H1 (cell line): ENCODE results near the gene CETN1. TPM values are rescaled to one million over a fixed set of nuclear protein-coding genes. Genes with fewer than 3 reads are reported as not detected.
A peak's percentile ranks its signal among the peaks of the same experiment; 100 is the strongest.

Source experiments
- CTCF ChIA-PET: fragments of 300-600 bp; sonication (Branson Sonifier 250); formaldehyde crosslinking; loops from one replicate; lab custom pipeline; 2021; ENCODE audit not compliant: partially characterized antibody; lab: Charles Lee
- POLR2A ChIA-PET: fragments of 300-600 bp; sonication (Branson Sonifier 250); formaldehyde crosslinking; loops from one replicate; lab custom pipeline; 2021; ENCODE audit warnings: inconsistent platforms; ENCODE audit not compliant: partially characterized antibody; lab: Charles Lee
- DNase-seq, 2 experiments: peaks; one replicate each; pipeline versions ENCODE4 v3.0.0 to v3.0.0-alpha.2; 2010 to 2022; ENCODE audit warnings: low spot score in 2 of 2, low read depth in 1 of 2, mixed read lengths in 1 of 2
- FAIRE-seq: peaks from 2 replicates; lab custom pipeline; 2011; peaks lifted over from hg19 to GRCh38; lab: Jason Lieb, UNC
- H2AFZ ChIP-seq: 2 replicates; pipeline ENCODE4 v1.8.1; 2012; ENCODE audit warnings: low read length, inconsistent platforms
- H2AK5ac ChIP-seq: 2 replicates; pipeline ENCODE4 v1.6.1; 2013; ENCODE audit warnings: low read depth, low read length
- H2BK120ac ChIP-seq: replicated peaks from 2 replicates; pipeline ENCODE3; 2013; ENCODE audit warnings: low read depth, low read length, inconsistent platforms
- H2BK12ac ChIP-seq: 2 replicates; pipeline ENCODE4 v1.6.1; 2013; ENCODE audit warnings: low read depth, low read length
- H2BK15ac ChIP-seq: 2 replicates; pipeline ENCODE4 v1.6.1; 2013; ENCODE audit warnings: low read length
- H2BK20ac ChIP-seq: 2 replicates; pipeline ENCODE4 v1.6.1; 2013; ENCODE audit warnings: low read length
- H2BK5ac ChIP-seq: 2 replicates; pipeline ENCODE4 v1.6.1; 2013; ENCODE audit warnings: low read depth, low read length
- H3K14ac ChIP-seq: 2 replicates; pipeline ENCODE4 v1.6.1; 2013; ENCODE audit warnings: inconsistent platforms; ENCODE audit not compliant: insufficient read length
- H3K18ac ChIP-seq: 2 replicates; pipeline ENCODE4 v1.6.1; 2013; ENCODE audit warnings: low read length; ENCODE audit errors: extremely low read depth
- H3K23ac ChIP-seq: 2 replicates; pipeline ENCODE4 v1.6.1; 2013; ENCODE audit warnings: inconsistent platforms; ENCODE audit not compliant: insufficient read length
- H3K23me2 ChIP-seq: 2 replicates; pipeline ENCODE4 v1.6.1; 2013; ENCODE audit warnings: low read depth, low read length
- H3K27ac ChIP-seq: 2 replicates; pipeline ENCODE4 v1.6.1; 2011; ENCODE audit warnings: low read depth, low read length, inconsistent platforms
- H3K27me3 ChIP-seq, 4 experiments: replicated peaks in 1 of 4; 1 replicate in 1 of 4; 2 replicates in 3 of 4; pipeline versions ENCODE4 v1.6.1 to v1.8.1; 2011 to 2013; ENCODE audit warnings: low read length in 3 of 4, mild to moderate bottlenecking in 3 of 4, inconsistent platforms in 2 of 4, mixed read lengths in 2 of 4, moderate library complexity in 1 of 4; ENCODE audit not compliant: control insufficient read depth in 3 of 4, insufficient read depth in 3 of 4; ENCODE audit errors: extremely low read depth in 1 of 4
- H3K36me3 ChIP-seq, 4 experiments: 2 replicates each; pipeline versions ENCODE4 v1.6.1 to v1.8.1; 2011 to 2013; ENCODE audit warnings: mild to moderate bottlenecking in 4 of 4, low read length in 3 of 4, moderate library complexity in 2 of 4, control low read depth in 1 of 4, inconsistent platforms in 1 of 4; ENCODE audit not compliant: insufficient read depth in 4 of 4, control insufficient read depth in 2 of 4
- H3K4ac ChIP-seq: replicated peaks from 2 replicates; pipeline ENCODE3; 2013; ENCODE audit warnings: low read length, low read depth, mixed read lengths, inconsistent platforms; ENCODE audit not compliant: insufficient read length
- H3K4me1 ChIP-seq, 4 experiments: replicated peaks in 1 of 4; 1 replicate in 1 of 4; 2 replicates in 3 of 4; pipeline versions ENCODE4 v1.6.1 to v1.8.1; 2011 to 2013; ENCODE audit warnings: low read length in 3 of 4, inconsistent platforms in 2 of 4, mixed read lengths in 1 of 4; ENCODE audit not compliant: insufficient read depth in 4 of 4, control insufficient read depth in 3 of 4
- H3K4me2 ChIP-seq, 2 experiments: 2 replicates each; pipeline versions ENCODE4 v1.6.1 to v1.8.1; 2011 to 2013; ENCODE audit warnings: low read depth in 2 of 2, low read length in 2 of 2, control low read depth in 1 of 2, inconsistent platforms in 1 of 2, mild to moderate bottlenecking in 1 of 2; ENCODE audit not compliant: insufficient read depth in 1 of 2
- H3K4me3 ChIP-seq, 4 experiments: fragments of 200-600, 300-600 bp in 1 of 4; sonication (generic), shearing (Covaris generic), sonication (Bioruptor Twin) in 1 of 4; 2 replicates each; pipeline versions ENCODE4 v1.5.1 to v1.8.1; 2011 to 2016; ENCODE audit warnings: low read length in 4 of 4, low read depth in 3 of 4, control low read depth in 2 of 4, inconsistent platforms in 2 of 4, mild to moderate bottlenecking in 2 of 4, mixed read lengths in 1 of 4, moderate library complexity in 1 of 4; ENCODE audit not compliant: insufficient read depth in 2 of 4; ENCODE audit errors: extremely low read depth in 1 of 4
- H3K56ac ChIP-seq: replicated peaks from 2 replicates; pipeline ENCODE3; 2013; ENCODE audit warnings: low read depth, mild to moderate bottlenecking, mixed read lengths, low read length, inconsistent platforms; ENCODE audit not compliant: insufficient read length
- H3K79me1 ChIP-seq: 2 replicates; pipeline ENCODE4 v1.6.1; 2013; ENCODE audit warnings: low read depth, low read length, control low read depth
- H3K79me2 ChIP-seq, 2 experiments: 2 replicates each; pipeline versions ENCODE4 v1.6.1 to v1.8.1; 2012 to 2013; ENCODE audit warnings: low read length in 2 of 2, mild to moderate bottlenecking in 2 of 2, inconsistent platforms in 1 of 2; ENCODE audit not compliant: insufficient read depth in 2 of 2, control insufficient read depth in 1 of 2
- H3K9ac ChIP-seq, 4 experiments: replicated peaks in 1 of 4; 1 replicate in 1 of 4; 2 replicates in 3 of 4; pipeline versions ENCODE4 v1.6.1 to v1.8.1; 2011 to 2013; ENCODE audit warnings: low read depth in 3 of 4, low read length in 3 of 4, control low read depth in 2 of 4, mild to moderate bottlenecking in 2 of 4, moderate library complexity in 2 of 4, inconsistent platforms in 1 of 4; ENCODE audit errors: extremely low read depth in 1 of 4
- H3K9me3 ChIP-seq, 2 experiments: 2 replicates each; pipeline versions ENCODE4 v1.6.1 to v1.8.1; 2012 to 2013; ENCODE audit warnings: mild to moderate bottlenecking in 2 of 2, moderate library complexity in 2 of 2, control low read depth in 1 of 2, inconsistent platforms in 1 of 2, low read depth in 1 of 2, low read length in 1 of 2, mixed read lengths in 1 of 2; ENCODE audit not compliant: insufficient read depth in 2 of 2
- H4K20me1 ChIP-seq, 2 experiments: replicated peaks in 1 of 2; 2 replicates each; pipeline versions ENCODE3 to v1.8.1; 2011 to 2013; ENCODE audit warnings: inconsistent platforms in 2 of 2, low read length in 2 of 2, mild to moderate bottlenecking in 1 of 2; ENCODE audit not compliant: insufficient read depth in 2 of 2, control insufficient read depth in 1 of 2
- H4K5ac ChIP-seq: 2 replicates; pipeline ENCODE4 v1.6.1; 2013; ENCODE audit warnings: low read length, low read depth, mixed read lengths, inconsistent platforms; ENCODE audit not compliant: insufficient read length
- H4K8ac ChIP-seq: 2 replicates; pipeline ENCODE4 v1.8.0; 2013; ENCODE audit warnings: mild to moderate bottlenecking, moderate library complexity, low read length, inconsistent platforms; ENCODE audit not compliant: insufficient read depth; ENCODE audit errors: extremely low read depth
- H4K91ac ChIP-seq: replicated peaks from 2 replicates; pipeline ENCODE3; 2013; ENCODE audit warnings: low read length, mixed read lengths, inconsistent platforms; ENCODE audit not compliant: insufficient read length
- ASH2L ChIP-seq: fragments of 200-600, 300-600 bp; sonication (generic); IDR thresholded peaks from one replicate; pipeline ENCODE4 v1.7.1; 2017; ENCODE audit warnings: low read length
- BCL11A ChIP-seq, 2 experiments: IDR thresholded peaks; one replicate each; pipeline ENCODE4 v1.6.1; 2011; ENCODE audit warnings: low read depth in 2 of 2, low read length in 2 of 2, mild to moderate bottlenecking in 2 of 2
- CREB1 ChIP-seq: IDR thresholded peaks from 2 replicates; pipeline ENCODE4 v1.6.1; 2012; ENCODE audit warnings: inconsistent platforms
- HDAC2 ChIP-seq, 2 experiments: fragments of 300-600 bp in 1 of 2; sonication (generic) in 1 of 2; IDR thresholded peaks; 2 replicates each; pipeline ENCODE4 v1.6.1; 2011 to 2012; ENCODE audit warnings: low read depth in 2 of 2, low read length in 2 of 2, mild to moderate bottlenecking in 2 of 2, moderate library complexity in 2 of 2, borderline replicate concordance in 1 of 2, inconsistent platforms in 1 of 2
- JUND ChIP-seq: IDR thresholded peaks from 2 replicates; pipeline ENCODE4 v1.6.1; 2011; ENCODE audit warnings: mild to moderate bottlenecking, improper control_type of control experiment, low read length
- RNF2 ChIP-seq: fragments of 200-900, 300-1000 bp; sonication (generic); IDR thresholded peaks from 2 replicates; pipeline ENCODE4 v1.7.1; 2016; ENCODE audit warnings: borderline replicate concordance, low read depth, mild to moderate bottlenecking, antibody characterized with exemption, low read length; ENCODE audit not compliant: poor library complexity, severe bottlenecking; ENCODE audit errors: missing control alignments
- WGBS, 2 experiments: shearing (Covaris generic) in 1 of 2; methylation state at CpG; one replicate each; pipeline versions ENCODE4 v1.1.6 to v1.1.7; 2013 to 2015; ENCODE audit warnings: low lambda C conversion rate in 2 of 2, mixed read lengths in 2 of 2, inconsistent platforms in 1 of 2, low coverage in 1 of 2, missing lambda C conversion rate in 1 of 2; ENCODE audit not compliant: insufficient replicate concordance in 2 of 2, insufficient coverage in 1 of 2, insufficient read length in 1 of 2; ENCODE audit errors: extremely low coverage in 1 of 2, missing lambda C conversion rate in 1 of 2; 5-methylcytosine and 5-hydroxymethylcytosine counted together
- polyA plus RNA-seq, 7 experiments: library from polyadenylated mRNA; depleted of rRNA in 3 of 7; stranded (reverse) in 5 of 7; unstranded in 2 of 7; fragments of >200 nt in 5 of 7; fragments of 200-250 nt in 2 of 7; gene quantifications; 1 replicate in 5 of 7; 2 replicates in 1 of 7; 4 replicates in 1 of 7; pipeline versions ENCODE4 v1.2.1 to v1.2.3, GENCODE V29; 2011 to 2013; ENCODE audit warnings: missing spikeins in 2 of 7, mixed read lengths in 2 of 7
- total RNA-seq: library from RNA; stranded (reverse); fragmentation: NEBNext Ultra II Directional; extraction: Animal tissue kit (Norgen Biotek cat#: 25700); gene quantifications from 2 replicates; pipeline ENCODE4 v1.2.1, GENCODE V29; 2021

CETN1 gene
- total and polyA plus RNA-seq, 2 of the 8 experiments (the other 6 are each of a cell fraction or from before 2014, with no cell fraction given) = not detected

DNA sequence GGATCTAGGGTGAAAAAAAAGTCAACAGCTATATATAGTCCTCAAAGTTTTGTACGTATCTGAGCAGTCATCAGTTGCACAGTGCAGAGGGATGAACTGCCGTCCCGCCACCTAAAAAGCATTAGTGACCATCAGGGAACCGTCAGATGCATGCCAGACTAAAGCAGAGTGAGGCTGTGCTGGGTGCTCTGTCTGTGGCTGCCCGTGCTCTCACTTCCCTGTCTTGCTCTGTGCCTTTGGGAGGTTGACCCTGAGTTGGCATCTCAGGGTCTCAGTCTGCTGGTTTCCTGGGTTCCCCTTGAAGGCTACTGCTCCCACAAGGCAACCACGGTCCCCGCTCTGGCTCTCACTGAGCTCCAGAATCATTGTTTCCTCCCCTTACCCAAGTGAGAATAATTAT is 27.8 kb downstream of the CETN1 start:
- Histone ChIP-seq H3K79me2 (no peaks in the 10 kb centered on the region), H3K23ac (no peak overlapping the region), H3K23me2 (no peaks in the 10 kb centered on the region), H2BK20ac (no peak overlapping the region), H4K8ac (peak overlapping the region; percentile 76; the same call in 1 of the 2 replicates), H3K56ac (no peak overlapping the region), H3K4me3 (no peak overlapping the region), H3K4ac (no peak overlapping the region), H3K27ac (no peak overlapping the region), H3K4me2 (no peak overlapping the region), H3K14ac (no peak overlapping the region), H3K4me1 (no peaks in the 10 kb centered on the region), H3K9me3 (no peaks in the 10 kb centered on the region), H3K36me3 (no peaks in the 10 kb centered on the region), H2AFZ (no peak overlapping the region), H2BK15ac (0 out of 2 replicates have a peak overlapping the region, but pooled peaks have one; percentile 29), H2BK120ac (no peak overlapping the region), H2AK5ac (no peak overlapping the region), H4K20me1 (no peaks in the 10 kb centered on the region), H2BK5ac (no peak overlapping the region), H3K27me3 (no peaks in the 10 kb centered on the region), H2BK12ac (no peak overlapping the region), H4K5ac (no peak overlapping the region), H3K9ac (no peak overlapping the region), H4K91ac (no peak overlapping the region), H3K79me1 (no peaks in the 10 kb centered on the region), H3K18ac (no peak overlapping the region)
- ChIA-PET POLR2A (no interaction called here), CTCF (interaction anchor here (0.6 to 2.7 kb wide), 11 partner anchors 8 to 321 kb away, joined by 3 to 10 read pairs (median 4); no protein-coding TSS in a partner anchor)
- 86% methylated on average over 7 of the region's 7 CpGs; no CpG with 5 or more reads in 1 of the 2 experiments for WGBS, 2 experiments
- DNase-seq (no peak), FAIRE-seq (no peak)
- TF ChIP-seq RNF2 (no peak), HDAC2 (IDR thresholded peaks at IDR 0.05; ENCODE audit: borderline replicate concordance in 1 of 2, low read depth in 2 of 2, low read length in 2 of 2) (no peak), CREB1 (no peak), ASH2L (no peak), JUND (no peak), BCL11A (IDR thresholded peaks at IDR 0.05; ENCODE audit: low read depth in 2 of 2, low read length in 2 of 2) (no peak)
